AG09309 (cell line): ENCODE results near the gene ZFYVE27.

Source experiments
- DNase-seq: peaks from one replicate; pipeline ENCODE4 v3.0.0-alpha.2; 2010; ENCODE audit warnings: low read depth
- H3K4me3 ChIP-seq: 2 replicates; pipeline ENCODE4 v1.5.1; 2011; ENCODE audit warnings: mild to moderate bottlenecking, low read depth, low read length, moderate library complexity; ENCODE audit not compliant: control insufficient read depth
- TF ChIP-seq, protein P1 (sequence below): IDR thresholded peaks from 2 replicates; pipeline ENCODE4 v1.5.1; 2011; ENCODE audit warnings: mild to moderate bottlenecking, low read depth, low read length, inconsistent platforms; ENCODE audit not compliant: insufficient read depth, control insufficient read depth; ENCODE audit errors: missing control alignments

The ZFYVE27 gene

DNA sequence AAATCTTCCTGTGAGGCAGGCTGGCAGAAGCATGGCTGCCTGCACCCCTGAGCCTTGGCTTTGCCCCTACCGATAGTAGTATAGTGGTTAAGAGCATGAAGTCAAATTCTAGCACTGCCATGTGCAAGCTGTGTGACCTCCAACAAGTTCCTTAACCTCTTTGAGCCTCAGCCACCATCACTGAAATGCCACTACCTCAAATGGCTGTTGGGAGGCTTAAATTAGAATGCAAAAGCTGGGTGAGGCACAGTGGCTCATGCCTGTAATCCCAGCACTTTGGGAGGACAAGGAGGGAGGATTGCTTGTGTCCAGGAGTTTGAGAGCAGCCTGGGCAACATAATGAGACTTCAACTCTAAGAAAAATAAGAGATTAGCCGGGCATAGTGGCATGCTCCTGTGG lies 26.5 kb downstream of the ZFYVE27 start:
- TF ChIP-seq, protein P1, sequence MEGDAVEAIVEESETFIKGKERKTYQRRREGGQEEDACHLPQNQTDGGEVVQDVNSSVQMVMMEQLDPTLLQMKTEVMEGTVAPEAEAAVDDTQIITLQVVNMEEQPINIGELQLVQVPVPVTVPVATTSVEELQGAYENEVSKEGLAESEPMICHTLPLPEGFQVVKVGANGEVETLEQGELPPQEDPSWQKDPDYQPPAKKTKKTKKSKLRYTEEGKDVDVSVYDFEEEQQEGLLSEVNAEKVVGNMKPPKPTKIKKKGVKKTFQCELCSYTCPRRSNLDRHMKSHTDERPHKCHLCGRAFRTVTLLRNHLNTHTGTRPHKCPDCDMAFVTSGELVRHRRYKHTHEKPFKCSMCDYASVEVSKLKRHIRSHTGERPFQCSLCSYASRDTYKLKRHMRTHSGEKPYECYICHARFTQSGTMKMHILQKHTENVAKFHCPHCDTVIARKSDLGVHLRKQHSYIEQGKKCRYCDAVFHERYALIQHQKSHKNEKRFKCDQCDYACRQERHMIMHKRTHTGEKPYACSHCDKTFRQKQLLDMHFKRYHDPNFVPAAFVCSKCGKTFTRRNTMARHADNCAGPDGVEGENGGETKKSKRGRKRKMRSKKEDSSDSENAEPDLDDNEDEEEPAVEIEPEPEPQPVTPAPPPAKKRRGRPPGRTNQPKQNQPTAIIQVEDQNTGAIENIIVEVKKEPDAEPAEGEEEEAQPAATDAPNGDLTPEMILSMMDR, result no peak
- no peak overlapping the region for H3K4me3 ChIP-seq
- no peak for DNase-seq

DNA sequence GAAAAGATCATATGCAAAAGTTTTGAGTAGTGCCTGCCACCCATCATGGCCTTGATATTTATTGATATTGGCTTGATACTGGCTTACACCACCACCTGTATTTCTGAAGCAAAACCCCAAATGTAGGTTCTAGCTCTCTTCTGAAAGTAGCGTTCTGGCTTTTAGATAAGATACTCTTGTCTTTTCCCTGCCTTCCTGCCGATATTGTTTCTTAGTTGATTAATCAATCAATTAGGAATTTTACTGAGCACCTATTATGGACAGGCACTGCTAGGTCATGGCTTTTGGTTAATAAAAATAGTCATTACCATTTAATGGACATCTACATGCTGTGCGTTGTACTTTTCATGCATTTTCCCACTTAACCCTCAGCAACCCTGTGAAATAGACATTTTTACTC lies 27.0 kb downstream of the ZFYVE27 start:
- DNase-seq, result no peak
- TF ChIP-seq, protein P1, result no peak
- no peak overlapping the region for H3K4me3 ChIP-seq

DNA sequence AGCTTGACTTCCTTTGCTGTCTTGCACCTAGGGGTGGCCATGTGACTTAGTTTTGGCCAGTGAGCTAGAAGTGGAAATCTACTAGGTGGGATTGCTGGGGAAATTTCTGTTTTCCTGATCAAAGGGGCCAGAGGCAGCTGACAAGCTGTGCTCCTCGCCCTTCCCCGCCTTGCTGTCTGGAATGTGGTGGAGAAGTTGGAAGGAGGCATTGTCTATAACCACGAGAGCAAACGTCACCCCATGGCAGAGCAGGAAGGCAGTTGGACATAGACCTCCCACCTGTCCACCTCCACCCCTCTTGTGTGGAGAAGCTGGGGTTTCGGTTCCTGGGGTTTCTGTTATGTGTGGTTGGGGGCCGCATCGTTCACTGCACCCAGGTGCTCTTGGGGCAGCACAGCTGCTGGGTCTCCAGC lies 27.6 kb downstream of the ZFYVE27 start:
- DNase-seq, result no peak
- TF ChIP-seq, protein P1, result no peak
- no peak overlapping the region for H3K4me3 ChIP-seq

DNA sequence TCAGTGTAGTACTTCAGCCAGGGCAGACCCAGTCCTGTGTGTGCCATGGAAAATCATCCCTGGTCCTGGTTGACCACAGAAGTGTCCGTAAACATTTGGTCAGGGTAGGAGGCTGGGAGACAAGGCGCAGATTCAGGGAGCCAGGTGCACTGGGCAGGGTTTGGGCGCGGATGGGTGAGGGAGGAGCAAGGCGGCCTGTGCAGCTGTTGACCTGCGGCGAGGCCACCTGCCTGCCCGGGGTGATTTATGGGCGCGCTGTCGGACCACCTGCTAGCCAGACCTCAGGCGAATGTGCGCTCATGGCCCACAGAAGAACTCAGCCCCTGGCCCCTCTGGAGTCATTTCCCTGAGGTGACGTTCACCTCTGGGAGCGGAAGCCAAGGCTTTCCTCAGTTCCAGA lies 28.3 kb downstream of the ZFYVE27 start:
- TF ChIP-seq, protein P1, result no peak
- DNase-seq, result no peak
- no peak overlapping the region for H3K4me3 ChIP-seq

DNA sequence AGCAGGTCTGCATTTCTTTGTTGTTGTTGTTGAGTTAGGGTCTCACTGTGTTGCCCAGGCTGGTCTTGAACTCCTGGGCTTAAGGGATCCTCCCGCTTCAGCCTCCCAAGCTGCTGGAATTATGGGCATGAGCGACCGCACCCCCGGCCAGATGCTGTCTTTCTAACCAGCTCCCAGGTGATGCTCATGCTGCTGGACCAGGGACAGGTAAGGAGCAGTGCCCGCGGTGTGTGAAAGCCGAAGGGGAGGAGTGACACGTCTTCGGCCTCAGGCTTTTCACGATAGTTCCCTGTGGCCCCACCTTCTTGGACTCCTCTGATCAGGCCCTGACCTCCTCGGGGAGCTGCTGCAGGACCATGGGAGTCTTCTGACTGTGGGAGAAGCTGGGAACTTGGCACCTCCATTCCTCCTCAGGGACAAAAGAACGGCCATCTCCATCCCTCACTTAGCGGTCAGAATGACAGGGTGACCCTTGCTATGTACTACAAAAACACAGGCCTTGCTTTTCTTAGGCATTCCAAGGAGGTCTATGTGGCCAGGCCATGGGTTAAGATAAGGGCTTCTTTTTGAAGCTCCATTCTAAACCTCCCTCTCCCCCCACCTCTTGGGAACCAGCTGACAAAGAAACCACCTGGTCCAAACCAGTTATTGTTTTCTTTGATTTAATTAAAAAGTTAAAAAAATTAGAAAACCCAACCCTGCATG lies 29.3 kb downstream of the ZFYVE27 start:
- TF ChIP-seq, protein P1, result no peak
- no peak for DNase-seq
- H3K4me3 ChIP-seq, result no peak overlapping the region

DNA sequence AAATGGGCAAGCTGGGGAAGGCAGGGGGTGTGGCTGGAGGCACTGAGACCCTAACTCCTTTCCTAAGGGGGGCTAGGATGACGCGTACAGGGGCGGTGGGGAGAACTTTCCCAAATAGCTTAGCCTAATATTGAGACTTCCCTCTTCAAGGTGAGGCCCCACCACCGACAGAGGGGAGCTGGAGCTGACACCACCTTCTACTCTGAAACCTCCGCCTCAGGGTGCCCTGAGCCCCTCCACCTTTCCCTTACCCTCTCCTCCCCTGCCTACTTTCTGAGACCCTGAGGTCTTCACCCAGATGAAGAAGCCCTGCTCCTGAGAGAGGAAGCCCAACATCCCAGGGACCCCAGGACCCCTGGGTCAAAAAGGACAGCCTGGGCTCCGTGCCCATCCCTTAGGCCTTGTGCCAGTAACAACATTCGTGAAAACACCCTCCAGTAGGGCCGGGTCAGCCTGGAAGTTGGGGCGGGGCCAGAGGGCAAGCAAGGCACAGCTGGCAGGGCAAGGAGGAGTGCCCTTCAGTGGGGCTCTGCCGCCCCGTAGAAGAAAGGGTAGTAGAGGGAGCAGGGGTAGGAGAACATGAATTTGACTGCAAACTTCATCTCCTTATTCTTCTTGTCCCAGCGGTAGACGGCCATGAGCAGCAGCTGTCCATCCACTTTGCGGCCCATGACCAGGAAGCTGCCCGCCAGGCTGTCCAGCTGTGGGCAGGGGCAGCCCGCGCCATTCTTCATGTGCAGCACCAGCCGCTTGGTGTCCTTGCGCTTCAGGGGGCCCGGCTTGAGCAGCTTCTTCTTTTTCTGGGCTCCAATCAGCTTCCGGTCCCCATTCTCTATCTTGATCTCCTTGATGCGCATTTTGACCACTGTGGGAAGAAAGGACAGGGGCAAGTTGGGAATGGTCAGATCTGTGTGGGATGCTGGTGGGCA lies 30.3 kb downstream of the ZFYVE27 start:
- TF ChIP-seq, protein P1, result no peak
- H3K4me3 ChIP-seq, result no peak overlapping the region
- DNase-seq, result no peak
